Psoas muscle (tissue), 8 donors: ENCODE data around the gene C20orf144. TPM values are rescaled to one million over a fixed set of nuclear protein-coding genes. Genes with fewer than 3 reads are reported as not detected.

Experiments used
- ATAC-seq, 4 donors: fragments of 200-7000 bp; cut with Tn5 transposase; one replicate each; pipeline ENCODE4 v1.9.1; 2020; ENCODE audit warnings: moderate library complexity in 3 of 4, mild to moderate bottlenecking in 2 of 4
- DNase-seq, 2 donors: peaks; one replicate each; pipeline ENCODE4 v3.0.0-alpha.2; 2020
- H3K27ac ChIP-seq: fragments of 200-600 bp; one replicate; pipeline ENCODE4 v1.8.0; 2022
- H3K27me3 ChIP-seq, 3 donors: fragments of 200-600 bp in 1 of 3; one replicate each; pipeline versions ENCODE4 v1.6.1 to v1.8.0; 2013 to 2022; ENCODE audit warnings: low read length in 2 of 3, mild to moderate bottlenecking in 2 of 3, moderate library complexity in 1 of 3; ENCODE audit not compliant: insufficient read depth in 3 of 3
- H3K36me3 ChIP-seq, 2 donors: fragments of 200-600 bp in 1 of 2; one replicate each; pipeline versions ENCODE4 v1.6.1 to v1.8.0; 2013 to 2022; ENCODE audit warnings: low read depth in 1 of 2, mild to moderate bottlenecking in 1 of 2, moderate library complexity in 1 of 2; ENCODE audit not compliant: insufficient read depth in 1 of 2
- H3K4me1 ChIP-seq: fragments of 200-600 bp; one replicate; pipeline ENCODE4 v1.8.0; 2022
- H3K4me3 ChIP-seq: fragments of 200-600 bp; one replicate; pipeline ENCODE4 v1.8.0; 2022; ENCODE audit warnings: mild to moderate bottlenecking
- H3K9me3 ChIP-seq: fragments of 200-600 bp; one replicate; pipeline ENCODE4 v1.8.0; 2022
- WGBS, 3 donors: extraction: QIAGEN DNeasy Blood & Tissue Kit; methylation state at CpG; one replicate each; pipeline versions ENCODE4 v1.1.6 to v1.1.7; 2013; 5-methylcytosine and 5-hydroxymethylcytosine counted together
- intact Hi-C, 2 donors: fragments of 100-400 bp; cut with DNase I; formaldehyde crosslinking; loops; one replicate each; pipeline versions ENCODE4 v1.11.0 to v1.14.2; 2022
- polyA plus RNA-seq, 3 donors: library from polyadenylated mRNA; stranded (reverse); fragments of 200-250 nt; gene quantifications; one replicate each; pipeline ENCODE4 v1.2.3, GENCODE V29; 2013
- total RNA-seq, 4 donors: library from RNA; stranded (reverse); fragmentation: NEBNext Ultra II Directional in 2 of 4; extraction: Animal tissue kit (Norgen Biotek cat#: 25700) in 2 of 4; gene quantifications; one replicate each; pipeline versions ENCODE4 v1.2.1 to v1.2.4, GENCODE V29; 2021 to 2023
- TF ChIP-seq, protein P1 (sequence below): fragments of 200-600 bp; IDR thresholded peaks from one replicate; pipeline ENCODE4 v1.8.0; 2022; ENCODE audit warnings: antibody characterized with exemption
- donor health status: healthy with polysubstance abuse.
- donor health status: DM: no; HTN: no; CAD: no; lungs with moderate emphysema.
- donor health status: Bipolar disorder and iron deficiency.
- donor health status: healthy.
- donor health status: DM: yes; HTN: yes; CAD: no.
- donor health status: DM: no; HTN: no; CAD: no.
- donor health status: DM: no; HTN: no; CAD: no.
- donor health status: DM: yes; HTN: yes; CAD: no.

C20orf144 gene
- total and polyA plus RNA-seq, 7 donors, result 0.05 to 0.08 TPM; not detected in 5

- Histone ChIP-seq H3K36me3 (peaks cover 0 to 58% of the 10 kb centered on the region in 2 donors), H3K4me3 (no peak overlapping the region), H3K4me1 (peaks cover 10% of the 10 kb centered on the region), H3K27me3 (no peaks in the 10 kb centered on the region), H3K9me3 (no peaks in the 10 kb centered on the region), H3K27ac (no peak overlapping the region)
- DNase-seq, result no peak
- WGBS, 3 donors, result 91 to 99% (median 96%) methylated on average over 4 of the region's 4 CpGs
- intact Hi-C loops, result no loop called here
- TF ChIP-seq, protein P1, sequence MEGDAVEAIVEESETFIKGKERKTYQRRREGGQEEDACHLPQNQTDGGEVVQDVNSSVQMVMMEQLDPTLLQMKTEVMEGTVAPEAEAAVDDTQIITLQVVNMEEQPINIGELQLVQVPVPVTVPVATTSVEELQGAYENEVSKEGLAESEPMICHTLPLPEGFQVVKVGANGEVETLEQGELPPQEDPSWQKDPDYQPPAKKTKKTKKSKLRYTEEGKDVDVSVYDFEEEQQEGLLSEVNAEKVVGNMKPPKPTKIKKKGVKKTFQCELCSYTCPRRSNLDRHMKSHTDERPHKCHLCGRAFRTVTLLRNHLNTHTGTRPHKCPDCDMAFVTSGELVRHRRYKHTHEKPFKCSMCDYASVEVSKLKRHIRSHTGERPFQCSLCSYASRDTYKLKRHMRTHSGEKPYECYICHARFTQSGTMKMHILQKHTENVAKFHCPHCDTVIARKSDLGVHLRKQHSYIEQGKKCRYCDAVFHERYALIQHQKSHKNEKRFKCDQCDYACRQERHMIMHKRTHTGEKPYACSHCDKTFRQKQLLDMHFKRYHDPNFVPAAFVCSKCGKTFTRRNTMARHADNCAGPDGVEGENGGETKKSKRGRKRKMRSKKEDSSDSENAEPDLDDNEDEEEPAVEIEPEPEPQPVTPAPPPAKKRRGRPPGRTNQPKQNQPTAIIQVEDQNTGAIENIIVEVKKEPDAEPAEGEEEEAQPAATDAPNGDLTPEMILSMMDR, result no peak
- ATAC-seq, result no peak
These were observed 3.2 kb upstream of the C20orf144 start for GRCh38 chr20:33658929-33659328.

- ATAC-seq (no peak), DNase-seq (no peak)
- Histone ChIP-seq H3K4me1 (peaks cover 14% of the 10 kb centered on the region), H3K27me3 (no peaks in the 10 kb centered on the region), H3K36me3 (peaks cover 0 to 58% of the 10 kb centered on the region in 2 donors), H3K9me3 (no peaks in the 10 kb centered on the region), H3K27ac (no peak overlapping the region), H3K4me3 (no peak overlapping the region)
- intact Hi-C loops, result no loop called here
- 92 to 94% (median 94%) methylated on average over 30 to 32 of the region's 32 CpGs for WGBS, 3 donors
- TF ChIP-seq, protein P1, result no peak
These were observed 2.6 kb upstream of the C20orf144 start for GRCh38 chr20:33659341-33660034.

GRCh38 chr20:33660035-33660684 is 2.0 kb upstream of the C20orf144 start:
- Histone ChIP-seq H3K4me1 (peaks cover 16% of the 10 kb centered on the region), H3K4me3 (no peak overlapping the region), H3K27ac (no peak overlapping the region), H3K36me3 (peaks cover 0 to 58% of the 10 kb centered on the region in 2 donors), H3K27me3 (no peaks in the 10 kb centered on the region), H3K9me3 (no peaks in the 10 kb centered on the region)
- TF ChIP-seq, protein P1, result no peak
- no peak for DNase-seq
- no peak for ATAC-seq
- intact Hi-C loops, result no loop called here
- WGBS, 3 donors, result 89 to 93% (median 90%) methylated on average over 21 of the region's 21 CpGs

DNA sequence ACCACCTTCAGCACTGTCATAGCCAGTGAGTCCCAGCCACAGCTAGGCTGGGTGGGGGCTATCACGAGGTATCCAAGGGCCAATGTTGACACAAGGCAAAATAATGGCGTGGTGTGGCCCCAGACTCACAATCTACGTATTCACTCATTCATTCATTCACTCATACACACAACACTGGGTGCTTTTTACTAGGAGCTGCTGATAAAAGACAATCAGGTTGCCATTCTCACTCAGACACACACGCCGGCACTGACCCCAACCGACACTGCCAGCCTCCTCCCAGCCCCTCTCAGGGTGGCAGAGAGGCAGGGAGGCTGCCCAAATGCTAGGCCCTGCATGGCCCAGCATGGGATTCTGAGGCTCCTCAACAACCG is 1.5 kb upstream of the C20orf144 start:
- H3K27ac ChIP-seq, result no peak overlapping the region
- WGBS, 3 donors, result 91 to 93% (median 91%) methylated on average over 7 of the region's 7 CpGs
- no peaks in the 10 kb centered on the region for H3K9me3 ChIP-seq
- H3K27me3 ChIP-seq, result no peaks in the 10 kb centered on the region
- intact Hi-C loops, result no loop called here
- ATAC-seq (no peak), DNase-seq (no peak)
- H3K4me3 ChIP-seq, result no peak overlapping the region
- H3K36me3 ChIP-seq, result peaks cover 0 to 55% of the 10 kb centered on the region in 2 donors
- peaks cover 16% of the 10 kb centered on the region for H3K4me1 ChIP-seq
- TF ChIP-seq, protein P1, result no peak
